ENCODE measurements around the gene CBFB. TPM values are rescaled to one million over a fixed set of nuclear protein-coding genes. Genes with fewer than 3 reads are reported as not detected.
A peak's percentile ranks its signal among the peaks of the same experiment; 100 is the strongest.

The CBFB gene
- total and polyA plus RNA-seq, 2 of the 13 experiments (the other 11 are each of a cell fraction or from before 2014, with no cell fraction given), result 22.1 to 70.8 TPM

DNA sequence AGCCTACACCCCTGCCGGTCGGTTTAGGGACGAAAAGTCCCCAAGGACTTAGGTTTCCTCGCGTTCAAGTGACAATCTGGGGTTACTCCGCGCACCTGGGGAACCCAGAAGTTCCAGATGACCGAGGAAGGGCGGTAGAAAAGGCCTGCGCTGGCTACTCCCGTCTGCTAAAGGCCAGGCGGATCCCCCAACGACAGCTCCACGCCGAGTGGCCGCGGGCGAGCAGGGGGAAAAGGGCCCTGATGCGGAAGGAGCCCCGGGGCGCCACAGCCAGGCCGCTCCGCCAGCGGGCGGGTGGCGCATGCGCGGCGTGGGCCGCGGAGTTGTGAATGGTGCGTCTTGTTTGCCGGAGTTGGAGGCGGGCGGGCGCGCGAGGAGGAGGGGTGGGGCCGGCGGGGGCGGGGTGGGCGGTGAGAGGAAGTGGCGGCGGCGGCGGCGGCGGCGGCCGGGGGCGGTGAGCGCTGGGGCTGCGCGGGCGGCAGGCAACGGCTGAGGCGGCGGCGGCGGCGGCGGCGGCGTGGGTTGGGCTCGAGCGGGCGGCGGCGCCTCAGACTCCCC, at the start of gene CBFB (continued):
- peak; percentile 97 for TF ChIP-seq ZNF883 (CRISPR knock-in tag; IDR thresholded peaks at IDR 0.05; ENCODE audit: not compliant biosample characterization)
- TF ChIP-seq, protein P1, sequence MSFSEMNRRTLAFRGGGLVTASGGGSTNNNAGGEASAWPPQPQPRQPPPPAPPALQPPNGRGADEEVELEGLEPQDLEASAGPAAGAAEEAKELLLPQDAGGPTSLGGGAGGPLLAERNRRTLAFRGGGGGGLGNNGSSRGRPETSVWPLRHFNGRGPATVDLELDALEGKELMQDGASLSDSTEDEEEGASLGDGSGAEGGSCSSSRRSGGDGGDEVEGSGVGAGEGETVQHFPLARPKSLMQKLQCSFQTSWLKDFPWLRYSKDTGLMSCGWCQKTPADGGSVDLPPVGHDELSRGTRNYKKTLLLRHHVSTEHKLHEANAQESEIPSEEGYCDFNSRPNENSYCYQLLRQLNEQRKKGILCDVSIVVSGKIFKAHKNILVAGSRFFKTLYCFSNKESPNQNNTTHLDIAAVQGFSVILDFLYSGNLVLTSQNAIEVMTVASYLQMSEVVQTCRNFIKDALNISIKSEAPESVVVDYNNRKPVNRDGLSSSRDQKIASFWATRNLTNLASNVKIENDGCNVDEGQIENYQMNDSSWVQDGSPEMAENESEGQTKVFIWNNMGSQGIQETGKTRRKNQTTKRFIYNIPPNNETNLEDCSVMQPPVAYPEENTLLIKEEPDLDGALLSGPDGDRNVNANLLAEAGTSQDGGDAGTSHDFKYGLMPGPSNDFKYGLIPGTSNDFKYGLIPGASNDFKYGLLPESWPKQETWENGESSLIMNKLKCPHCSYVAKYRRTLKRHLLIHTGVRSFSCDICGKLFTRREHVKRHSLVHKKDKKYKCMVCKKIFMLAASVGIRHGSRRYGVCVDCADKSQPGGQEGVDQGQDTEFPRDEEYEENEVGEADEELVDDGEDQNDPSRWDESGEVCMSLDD (CRISPR knock-in tag; IDR thresholded peaks at IDR 0.05; ENCODE audit: borderline replicate concordance), result peak; percentile 83; the same call in 1 of the 2 replicates
- TF ChIP-seq CCAR2 (optimal IDR thresholded peaks at IDR 0.05; ENCODE audit: low read depth, low read length), result no peak
- TF ChIP-seq MIER3 (CRISPR knock-in tag; IDR thresholded peaks at IDR 0.05; ENCODE audit: borderline replicate concordance), result peak; percentile 87; the same call in 1 of the 2 replicates
- no peak for TF ChIP-seq ZFP62 (CRISPR knock-in tag; IDR thresholded peaks at IDR 0.05)
- peak; percentile 93 for TF ChIP-seq ZNF501 (CRISPR knock-in tag; IDR thresholded peaks at IDR 0.05)
- TF ChIP-seq MXI1 (IDR thresholded peaks at IDR 0.05; ENCODE audit: borderline replicate concordance, low read depth, low read length), result peak; percentile 76; the same call in 2 of the 3 replicates
- TF ChIP-seq ERF (CRISPR knock-in tag; IDR thresholded peaks at IDR 0.05), result peak; percentile 79
- TF ChIP-seq SMC3 (IDR thresholded peaks at IDR 0.05; ENCODE audit: low read length), result no peak
- TF ChIP-seq RARA (CRISPR knock-in tag; IDR thresholded peaks at IDR 0.05), result peak; percentile 35; the same call in 1 of the 2 replicates
- TF ChIP-seq, protein P2, sequence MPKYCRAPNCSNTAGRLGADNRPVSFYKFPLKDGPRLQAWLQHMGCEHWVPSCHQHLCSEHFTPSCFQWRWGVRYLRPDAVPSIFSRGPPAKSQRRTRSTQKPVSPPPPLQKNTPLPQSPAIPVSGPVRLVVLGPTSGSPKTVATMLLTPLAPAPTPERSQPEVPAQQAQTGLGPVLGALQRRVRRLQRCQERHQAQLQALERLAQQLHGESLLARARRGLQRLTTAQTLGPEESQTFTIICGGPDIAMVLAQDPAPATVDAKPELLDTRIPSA (CRISPR knock-in tag; IDR thresholded peaks at IDR 0.05; ENCODE audit: borderline replicate concordance), result no peak
- no peak; the same call in 1 of the 2 replicates for TF ChIP-seq NR2F2 (IDR thresholded peaks at IDR 0.05; ENCODE audit: borderline replicate concordance, low read depth)
- TF ChIP-seq, protein P3, sequence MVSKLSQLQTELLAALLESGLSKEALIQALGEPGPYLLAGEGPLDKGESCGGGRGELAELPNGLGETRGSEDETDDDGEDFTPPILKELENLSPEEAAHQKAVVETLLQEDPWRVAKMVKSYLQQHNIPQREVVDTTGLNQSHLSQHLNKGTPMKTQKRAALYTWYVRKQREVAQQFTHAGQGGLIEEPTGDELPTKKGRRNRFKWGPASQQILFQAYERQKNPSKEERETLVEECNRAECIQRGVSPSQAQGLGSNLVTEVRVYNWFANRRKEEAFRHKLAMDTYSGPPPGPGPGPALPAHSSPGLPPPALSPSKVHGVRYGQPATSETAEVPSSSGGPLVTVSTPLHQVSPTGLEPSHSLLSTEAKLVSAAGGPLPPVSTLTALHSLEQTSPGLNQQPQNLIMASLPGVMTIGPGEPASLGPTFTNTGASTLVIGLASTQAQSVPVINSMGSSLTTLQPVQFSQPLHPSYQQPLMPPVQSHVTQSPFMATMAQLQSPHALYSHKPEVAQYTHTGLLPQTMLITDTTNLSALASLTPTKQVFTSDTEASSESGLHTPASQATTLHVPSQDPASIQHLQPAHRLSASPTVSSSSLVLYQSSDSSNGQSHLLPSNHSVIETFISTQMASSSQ (IDR thresholded peaks at IDR 0.05; ENCODE audit: low read depth), result no peak
- TF ChIP-seq, protein P3 (CRISPR knock-in tag; IDR thresholded peaks at IDR 0.05; ENCODE audit: borderline replicate concordance), result peak; percentile 63; the same call in 1 of the 2 replicates
- TF ChIP-seq, protein P4, sequence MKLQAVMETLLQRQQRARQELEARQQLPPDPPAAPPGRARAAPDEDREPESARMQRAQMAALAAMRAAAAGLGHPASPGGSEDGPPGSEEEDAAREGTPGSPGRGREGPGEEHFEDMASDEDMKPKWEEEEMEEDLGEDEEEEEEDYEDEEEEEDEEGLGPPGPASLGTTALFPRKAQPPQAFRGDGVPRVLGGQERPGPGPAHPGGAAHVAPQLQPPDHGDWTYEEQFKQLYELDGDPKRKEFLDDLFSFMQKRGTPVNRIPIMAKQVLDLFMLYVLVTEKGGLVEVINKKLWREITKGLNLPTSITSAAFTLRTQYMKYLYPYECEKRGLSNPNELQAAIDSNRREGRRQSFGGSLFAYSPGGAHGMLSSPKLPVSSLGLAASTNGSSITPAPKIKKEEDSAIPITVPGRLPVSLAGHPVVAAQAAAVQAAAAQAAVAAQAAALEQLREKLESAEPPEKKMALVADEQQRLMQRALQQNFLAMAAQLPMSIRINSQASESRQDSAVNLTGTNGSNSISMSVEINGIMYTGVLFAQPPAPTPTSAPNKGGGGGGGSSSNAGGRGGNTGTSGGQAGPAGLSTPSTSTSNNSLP (IDR thresholded peaks at IDR 0.05; ENCODE audit: low read depth, low read length), result no peak
- no peak for TF ChIP-seq ZNF790 (CRISPR knock-in tag; IDR thresholded peaks at IDR 0.05; ENCODE audit: borderline replicate concordance)
- no peak for TF ChIP-seq HNRNPL (IDR thresholded peaks at IDR 0.05; ENCODE audit: low read depth, low read length)
- TF ChIP-seq, protein P5, sequence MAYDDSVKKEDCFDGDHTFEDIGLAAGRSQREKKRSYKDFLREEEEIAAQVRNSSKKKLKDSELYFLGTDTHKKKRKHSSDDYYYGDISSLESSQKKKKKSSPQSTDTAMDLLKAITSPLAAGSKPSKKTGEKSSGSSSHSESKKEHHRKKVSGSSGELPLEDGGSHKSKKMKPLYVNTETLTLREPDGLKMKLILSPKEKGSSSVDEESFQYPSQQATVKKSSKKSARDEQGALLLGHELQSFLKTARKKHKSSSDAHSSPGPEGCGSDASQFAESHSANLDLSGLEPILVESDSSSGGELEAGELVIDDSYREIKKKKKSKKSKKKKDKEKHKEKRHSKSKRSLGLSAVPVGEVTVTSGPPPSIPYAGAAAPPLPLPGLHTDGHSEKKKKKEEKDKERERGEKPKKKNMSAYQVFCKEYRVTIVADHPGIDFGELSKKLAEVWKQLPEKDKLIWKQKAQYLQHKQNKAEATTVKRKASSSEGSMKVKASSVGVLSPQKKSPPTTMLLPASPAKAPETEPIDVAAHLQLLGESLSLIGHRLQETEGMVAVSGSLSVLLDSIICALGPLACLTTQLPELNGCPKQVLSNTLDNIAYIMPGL (CRISPR knock-in tag; IDR thresholded peaks at IDR 0.05; ENCODE audit: borderline replicate concordance in 1 of 2, low read depth in 1 of 2), result peak; percentile 59 to 89; a peak in 3 of 4 replicates
